Calu3 (cell line): Measurements from ENCODE around the gene YLPM1. TPM values are rescaled to one million over a fixed set of nuclear protein-coding genes. Genes with fewer than 3 reads are reported as not detected.

Experiments used
- BruUV-seq: library from RNA; stranded (reverse); fragments of 400-500 nt; replicated peaks from 2 replicates; lab custom pipeline; 2021; lab: Mats Ljungman, UMichigan
- CTCF ChIA-PET: fragments of 300-600 bp; sonication (Branson Sonifier 250); formaldehyde crosslinking; loops from one replicate; lab custom pipeline; 2022; ENCODE audit warnings: antibody characterized with exemption; lab: Charles Lee
- DNase-seq: peaks from one replicate; pipeline ENCODE4 v3.0.0; 2022
- H3K27ac Mint-ChIP-seq: one replicate; pipeline ENCODE4 v1.8.0; 2022; ENCODE audit warnings: mixed read lengths; ENCODE audit not compliant: unreplicated experiment
- H3K27me3 Mint-ChIP-seq: one replicate; pipeline ENCODE4 v1.8.0; 2022; ENCODE audit warnings: mixed read lengths; ENCODE audit not compliant: unreplicated experiment
- H3K36me3 Mint-ChIP-seq: one replicate; pipeline ENCODE4 v1.8.0; 2022; ENCODE audit warnings: mild to moderate bottlenecking, moderate library complexity, mixed read lengths; ENCODE audit not compliant: insufficient read depth, unreplicated experiment
- H3K4me1 Mint-ChIP-seq: one replicate; pipeline ENCODE4 v1.8.0; 2022; ENCODE audit warnings: mild to moderate bottlenecking, low read depth, mixed read lengths; ENCODE audit not compliant: unreplicated experiment
- H3K4me3 Mint-ChIP-seq: one replicate; pipeline ENCODE4 v1.8.0; 2022; ENCODE audit warnings: mild to moderate bottlenecking, low read depth, moderate library complexity, mixed read lengths; ENCODE audit not compliant: unreplicated experiment
- H3K9me3 Mint-ChIP-seq: one replicate; pipeline ENCODE4 v1.8.0; 2022; ENCODE audit warnings: low read depth, mixed read lengths; ENCODE audit not compliant: unreplicated experiment
- CTCF ChIP-seq: fragments of 200-600 bp; IDR thresholded peaks from one replicate; pipeline ENCODE4 v1.8.0; 2022; ENCODE audit warnings: antibody characterized with exemption; ENCODE audit not compliant: unreplicated experiment
- intact Hi-C: fragments of 100-400 bp; cut with micrococcal nuclease; formaldehyde crosslinking; loops from one replicate; pipeline ENCODE4 v1.10.0; 2022; ENCODE audit not compliant: unreplicated experiment
- total RNA-seq: library from RNA; stranded (reverse); gene quantifications from 2 replicates; pipeline ENCODE4 v1.2.3, GENCODE V29; 2022

Gene YLPM1
- total RNA-seq, 1 experiment from 2014 or later: 67.5 TPM

GRCh38 chr14:74864198-74864597 lies 101.1 kb downstream of the YLPM1 start:
- H3K36me3 Mint-ChIP-seq: no peaks in the 10 kb centered on the region
- H3K27me3 Mint-ChIP-seq: peaks cover 30% of the 10 kb centered on the region
- BruUV-seq: no TSS peak
- CTCF ChIA-PET: no interaction called here
- DNase-seq: no peak
- intact Hi-C loops: no loop called here
- H3K4me3 Mint-ChIP-seq: no peak overlapping the region
- TF ChIP-seq CTCF: no peak
- no peak overlapping the region for H3K27ac Mint-ChIP-seq
- H3K9me3 Mint-ChIP-seq: no peaks in the 10 kb centered on the region
- no peaks in the 10 kb centered on the region for H3K4me1 Mint-ChIP-seq

- intact Hi-C loops: no loop called here
- Mint-ChIP-seq H3K27ac (no peak overlapping the region), H3K36me3 (no peaks in the 10 kb centered on the region), H3K27me3 (peaks cover 30% of the 10 kb centered on the region), H3K9me3 (no peaks in the 10 kb centered on the region), H3K4me3 (no peak overlapping the region), H3K4me1 (no peaks in the 10 kb centered on the region)
- no TSS peak for BruUV-seq
- TF ChIP-seq CTCF: no peak
- CTCF ChIA-PET: no interaction called here
- no peak for DNase-seq
Measured at GRCh38 chr14:74865156-74865555, 102.0 kb downstream of the YLPM1 start.

- TF ChIP-seq CTCF: no peak
- no TSS peak for BruUV-seq
Measured at GRCh38 chr14:74866708-74867389, 103.7 kb downstream of the YLPM1 start.

GRCh38 chr14:74867673-74868072 lies 104.6 kb downstream of the YLPM1 start:
- CTCF ChIA-PET: interaction anchor here (0.5 kb wide), 1 partner anchor 11 kb away, joined by 4 read pairs; no protein-coding TSS in a partner anchor
- Mint-ChIP-seq H3K36me3 (no peaks in the 10 kb centered on the region), H3K9me3 (no peaks in the 10 kb centered on the region), H3K27ac (no peak overlapping the region), H3K4me1 (no peaks in the 10 kb centered on the region), H3K27me3 (peaks cover 30% of the 10 kb centered on the region), H3K4me3 (no peak overlapping the region)
- DNase-seq: no peak
- no TSS peak for BruUV-seq
- intact Hi-C loops: no loop called here
- no peak for TF ChIP-seq CTCF

More at GRCh38 chr14:74866708-74867389, 103.7 kb downstream of the YLPM1 start:
- Mint-ChIP-seq H3K9me3 (no peaks in the 10 kb centered on the region), H3K36me3 (no peaks in the 10 kb centered on the region), H3K27me3 (peaks cover 30% of the 10 kb centered on the region), H3K4me1 (no peaks in the 10 kb centered on the region), H3K4me3 (no peak overlapping the region), H3K27ac (no peak overlapping the region)
- intact Hi-C loops: no loop called here
- DNase-seq: no peak
- CTCF ChIA-PET: no interaction called here
